CD4-positive, alpha-beta T cell treated with Interferon gamma for 1 hour (primary cell): Measurements from ENCODE around the gene RHEX.

ENCODE experiments used
- DNase-seq: peaks from one replicate; pipeline ENCODE4 v3.0.0-alpha.2; 2020

Gene RHEX

DNA sequence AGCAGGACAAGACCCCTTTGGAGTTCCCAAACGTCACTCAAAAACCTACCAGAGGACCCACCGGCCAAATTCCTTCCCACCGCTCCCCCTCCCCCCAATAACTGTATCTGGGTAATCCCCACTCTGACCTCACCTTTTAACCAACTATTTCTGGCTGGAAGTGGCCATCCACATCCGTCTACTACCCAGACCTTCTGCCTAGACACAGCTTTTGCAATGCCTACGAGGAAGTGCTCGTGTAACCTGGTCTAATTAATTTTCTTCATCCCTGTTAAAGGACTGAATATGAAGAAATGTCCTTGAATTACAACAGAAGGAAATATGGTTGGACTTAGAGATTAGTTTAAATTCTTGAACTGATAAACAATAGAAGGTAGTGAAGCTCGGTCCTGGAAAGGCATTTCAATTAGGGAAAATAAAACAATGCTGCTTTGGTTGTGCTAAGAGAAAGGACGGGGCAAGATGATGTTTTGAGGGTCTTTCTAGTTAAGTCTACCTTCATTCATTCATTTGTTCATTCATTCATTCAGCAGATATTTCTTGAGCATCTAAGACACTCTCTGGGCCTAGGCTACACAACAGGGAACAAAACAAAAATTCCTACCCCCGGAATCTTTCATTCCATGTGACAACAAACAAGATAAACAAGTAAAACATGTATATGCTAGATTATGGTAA lies 45.4 kb downstream of the RHEX start:
- DNase-seq = no peak

DNA sequence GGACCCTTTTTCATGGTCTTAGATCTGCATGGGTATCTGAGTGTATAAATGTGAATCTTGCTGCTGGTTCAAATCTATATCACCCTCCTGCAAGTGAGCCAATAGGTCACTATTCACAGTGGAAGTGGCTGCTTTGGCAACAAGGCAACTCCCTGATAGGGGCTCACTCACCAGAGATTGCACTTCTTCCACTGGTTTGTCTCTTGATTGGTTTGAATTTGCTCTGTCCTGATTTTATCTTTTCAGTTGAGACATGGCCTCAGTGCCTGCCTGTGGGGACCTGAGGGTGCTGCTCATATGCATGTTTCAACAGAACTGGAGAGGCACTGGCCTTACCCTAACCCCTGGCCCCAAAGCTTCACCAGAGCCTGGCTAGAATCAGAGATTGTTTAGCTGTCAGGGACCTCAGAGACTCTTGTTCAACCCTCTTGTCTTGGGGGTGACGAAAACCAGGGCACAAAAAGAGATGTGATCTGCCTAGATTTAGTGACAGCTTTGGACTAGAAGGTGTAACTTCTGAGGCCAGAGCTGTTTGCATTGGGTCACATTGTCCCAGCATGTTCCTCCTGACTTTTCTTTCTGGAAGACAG lies 47.3 kb downstream of the RHEX start:
- no peak for DNase-seq

DNA sequence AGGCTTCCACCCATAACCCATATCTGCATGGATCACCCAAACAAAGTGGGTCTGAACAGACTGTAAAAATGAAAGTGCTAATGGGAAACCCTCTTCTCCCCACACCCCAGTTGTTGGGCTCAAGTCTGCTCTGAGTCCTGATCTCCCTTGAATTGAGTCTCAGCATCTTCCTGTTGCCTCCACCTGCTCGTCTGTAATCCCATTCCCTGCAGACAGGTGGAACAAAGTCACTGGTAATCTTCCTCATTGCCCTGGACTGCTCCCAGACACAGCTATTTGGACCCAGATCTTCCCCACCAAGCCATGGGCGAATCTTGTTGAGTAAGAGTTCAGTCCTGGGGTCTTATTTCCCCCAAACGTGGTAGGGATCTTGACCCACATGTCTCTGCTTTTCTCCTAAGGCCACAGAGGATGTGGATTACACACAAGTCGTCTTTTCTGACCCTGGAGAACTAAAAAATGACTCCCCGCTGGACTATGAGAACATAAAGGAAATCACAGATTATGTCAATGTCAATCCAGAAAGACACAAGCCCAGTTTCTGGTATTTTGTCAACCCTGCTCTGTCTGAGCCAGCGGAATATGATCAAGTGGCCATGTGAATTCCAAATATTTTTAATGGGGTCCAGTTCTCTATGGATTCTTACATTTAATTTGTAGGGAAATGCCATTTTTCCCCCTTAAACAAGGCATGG lies 48.5 kb downstream of the RHEX start:
- DNase-seq = no peak

DNA sequence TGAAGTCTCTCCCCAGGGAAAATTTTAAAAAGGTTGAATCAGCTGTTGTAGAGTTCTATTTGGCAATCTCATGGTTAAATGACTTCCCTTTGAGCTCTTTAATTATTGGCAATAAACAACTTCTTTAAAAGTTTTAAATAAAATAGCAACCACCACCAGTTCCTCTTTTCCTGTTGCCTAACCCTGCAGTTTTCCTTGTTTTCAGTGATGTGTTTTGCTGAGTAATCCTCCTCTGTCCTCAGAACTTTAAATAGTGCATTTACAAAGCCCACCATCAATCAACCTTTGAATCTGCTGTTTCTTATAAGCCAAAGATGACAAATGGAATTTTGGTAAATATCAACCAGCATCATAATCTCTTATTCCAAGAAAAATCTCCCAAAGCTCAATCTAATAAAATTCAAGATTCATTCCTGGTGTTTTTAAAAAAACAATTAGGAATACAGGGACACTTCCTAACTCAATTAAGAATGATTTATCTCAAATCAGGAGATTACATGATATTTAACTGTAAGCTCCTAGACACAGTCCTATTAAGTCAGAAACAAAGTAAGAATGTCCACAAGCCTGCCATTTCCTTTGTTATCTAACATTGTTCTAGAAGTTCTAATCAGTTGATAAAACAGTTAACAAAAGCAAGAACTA lies 49.4 kb downstream of the RHEX start:
- DNase-seq = no peak

DNA sequence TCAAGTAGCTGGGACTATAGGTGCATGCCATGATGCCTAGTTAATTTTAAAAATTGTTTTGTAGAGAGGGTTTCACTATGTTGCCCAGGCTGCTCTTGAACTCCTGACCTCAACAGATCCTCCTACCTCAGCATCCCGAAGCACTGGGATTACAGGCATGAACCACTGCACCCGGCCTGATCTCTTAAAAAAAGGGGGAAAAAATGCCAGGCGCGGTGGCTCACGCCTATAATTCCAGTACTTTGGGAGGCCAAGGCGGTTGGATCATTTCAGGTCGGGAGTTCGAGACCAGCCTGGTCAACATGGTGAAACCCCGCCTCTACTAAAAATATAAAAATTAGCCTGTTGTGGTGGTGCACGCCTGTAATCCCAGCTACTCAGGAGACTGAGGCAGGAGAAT lies 51.0 kb downstream of the RHEX start:
- no peak for DNase-seq

DNA sequence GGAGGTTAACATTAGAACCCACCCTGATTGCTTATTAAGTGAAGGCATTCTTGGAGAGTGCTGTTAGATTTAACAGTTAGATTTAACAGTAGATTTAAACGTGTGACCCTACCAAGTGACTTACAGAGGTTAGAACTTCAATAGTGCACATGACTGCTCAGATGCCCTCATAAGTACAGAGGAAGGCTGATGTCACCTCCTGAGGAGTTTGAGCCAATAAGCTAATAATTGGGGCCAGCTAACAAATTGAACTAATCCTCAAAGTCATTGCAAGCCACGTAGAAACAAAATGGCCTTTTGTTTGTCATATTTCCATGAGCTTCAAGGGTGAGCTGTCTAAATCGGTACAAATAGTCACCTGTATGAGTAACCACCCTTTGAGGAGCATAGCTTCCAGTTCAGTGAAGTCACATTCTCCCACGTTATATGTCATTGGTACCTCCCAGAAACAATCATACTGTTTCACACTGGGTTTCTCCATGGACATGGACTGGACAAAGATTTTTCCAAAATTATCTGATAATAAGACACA lies 52.6 kb downstream of the RHEX start:
- DNase-seq = no peak

DNA sequence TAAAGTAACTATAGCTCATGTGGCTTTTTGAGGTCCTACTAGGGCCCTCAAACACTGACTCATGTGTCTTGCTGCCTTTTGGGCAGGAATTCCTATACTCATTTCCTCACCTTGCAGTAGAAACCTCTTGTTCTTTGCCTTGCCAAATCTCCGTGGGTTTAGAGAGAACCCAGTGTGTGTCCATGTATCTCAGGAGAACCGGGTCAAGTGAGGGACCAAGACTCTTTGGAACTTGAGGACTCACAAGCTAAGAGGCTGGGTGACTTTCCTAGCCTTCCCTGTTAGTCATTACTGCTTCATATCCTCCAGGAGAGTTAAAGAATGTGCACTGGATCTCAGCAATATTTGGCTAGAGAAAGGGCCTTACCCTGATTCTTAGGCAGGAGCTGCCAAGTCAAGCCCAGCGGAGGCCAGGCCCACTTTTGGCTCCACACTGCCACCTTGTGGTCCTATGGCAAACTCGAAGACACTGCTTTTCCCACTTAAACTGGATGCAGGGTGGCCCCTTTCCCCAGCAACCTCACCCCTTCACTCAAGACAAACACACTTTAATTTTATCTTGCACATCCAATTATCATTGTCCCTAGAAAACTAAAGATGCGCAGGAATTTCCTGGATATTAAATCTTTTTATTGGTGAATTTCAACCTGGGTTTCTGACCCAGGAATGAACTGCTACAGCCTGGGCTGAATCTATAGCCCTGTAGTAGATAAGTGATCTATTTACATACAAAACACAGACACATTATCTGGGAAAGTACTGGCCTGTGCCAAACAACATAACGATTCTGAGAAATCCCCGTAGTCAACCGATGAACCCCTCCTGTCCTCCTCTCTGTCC lies 53.6 kb downstream of the RHEX start:
- DNase-seq = peak; percentile 68

DNA sequence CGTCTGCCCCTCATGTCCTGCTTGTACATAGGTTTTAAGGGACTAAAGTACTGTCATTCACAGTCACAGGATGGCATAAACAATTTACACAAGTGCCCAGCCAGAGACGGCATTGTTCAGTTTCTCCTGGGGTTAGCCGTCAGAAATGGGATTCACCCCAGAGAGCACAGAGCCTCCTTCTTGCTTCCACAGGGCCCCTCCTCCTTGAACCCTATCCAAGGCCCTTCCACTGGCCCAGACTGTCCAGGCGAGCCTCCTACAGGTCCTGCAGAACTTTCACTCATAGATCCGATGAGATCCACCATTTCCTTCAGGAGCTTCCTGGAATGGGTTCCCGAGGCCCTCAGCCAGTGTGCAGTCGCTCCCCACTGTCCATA lies 54.2 kb downstream of the RHEX start:
- no peak for DNase-seq

DNA sequence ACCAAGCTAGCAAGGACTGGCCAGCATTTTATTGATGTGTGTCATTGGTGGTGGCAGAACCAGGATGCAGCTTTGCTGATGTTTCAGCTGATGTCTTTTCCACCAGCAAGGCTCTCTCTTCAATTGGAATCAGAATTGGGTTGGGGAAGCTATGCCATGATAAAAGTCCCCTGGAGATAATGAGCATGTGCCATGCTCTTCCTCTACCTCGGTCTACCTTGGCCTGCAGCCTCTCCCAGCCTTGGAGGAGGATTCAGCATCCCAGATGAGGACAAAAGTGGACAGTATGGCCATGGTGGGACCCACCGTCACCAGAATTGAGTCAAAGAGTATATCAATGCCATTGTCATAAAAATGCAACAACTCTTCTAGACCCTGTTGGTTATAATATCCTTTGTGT lies 55.7 kb downstream of the RHEX start:
- no peak for DNase-seq

DNA sequence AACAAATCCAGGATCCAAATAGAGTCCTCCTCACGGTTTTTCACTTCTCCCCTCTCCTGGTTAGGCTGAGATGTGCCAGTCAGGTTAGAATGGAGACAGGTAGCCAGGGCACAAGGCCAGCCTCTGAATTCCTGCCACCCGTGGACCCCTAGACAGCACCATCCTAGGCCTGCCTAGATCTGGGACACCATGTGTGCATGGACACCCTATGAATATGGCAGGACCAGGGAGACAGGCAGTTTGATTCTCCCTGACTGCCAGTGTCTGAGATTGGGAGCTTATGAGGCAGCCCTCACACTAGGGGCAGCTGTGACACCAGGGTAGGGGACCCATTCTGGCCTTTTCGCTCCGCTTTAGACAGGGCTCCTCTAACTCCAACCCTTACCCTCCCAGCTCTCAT lies 56.7 kb downstream of the RHEX start:
- no peak for DNase-seq

DNA sequence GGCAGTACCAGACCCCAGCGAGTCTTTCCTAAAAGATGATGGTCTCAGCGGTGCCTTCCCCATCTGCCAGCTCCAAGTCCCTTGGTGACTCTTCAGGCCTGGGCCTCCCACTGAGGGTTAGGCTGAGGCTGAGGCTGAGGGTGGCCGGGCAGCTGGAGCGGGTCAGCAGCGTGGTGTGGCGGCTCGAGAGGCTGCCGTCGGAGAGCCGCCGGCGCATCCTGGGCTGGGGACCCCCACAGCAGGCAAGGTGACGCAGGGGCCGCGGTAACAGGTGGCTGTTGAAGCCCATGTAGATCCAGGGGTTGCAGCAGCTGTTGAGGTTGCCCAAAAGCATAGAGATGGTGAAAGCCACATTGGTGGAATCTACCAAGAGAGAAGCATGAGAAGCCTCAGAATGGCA lies 57.2 kb downstream of the RHEX start:
- DNase-seq = no peak

DNA sequence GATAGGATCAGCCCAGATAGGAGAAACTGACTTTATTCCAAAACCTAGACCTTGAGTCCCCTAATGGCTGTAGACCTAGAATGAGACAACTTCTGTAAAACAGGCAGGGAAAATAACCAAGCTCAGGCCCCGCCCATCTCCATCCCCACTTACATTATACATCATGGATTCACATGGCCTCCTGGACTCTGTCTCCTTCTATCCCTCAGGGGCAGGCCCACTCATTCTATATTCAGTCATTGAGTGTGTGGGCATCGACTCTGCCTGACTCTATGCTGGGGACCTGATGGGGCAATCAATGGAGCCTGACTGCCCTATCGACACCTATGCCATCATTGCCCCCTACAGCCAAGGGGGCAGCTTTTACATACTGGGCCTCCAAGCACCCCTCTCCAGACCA lies 57.8 kb downstream of the RHEX start:
- DNase-seq = no peak

DNA sequence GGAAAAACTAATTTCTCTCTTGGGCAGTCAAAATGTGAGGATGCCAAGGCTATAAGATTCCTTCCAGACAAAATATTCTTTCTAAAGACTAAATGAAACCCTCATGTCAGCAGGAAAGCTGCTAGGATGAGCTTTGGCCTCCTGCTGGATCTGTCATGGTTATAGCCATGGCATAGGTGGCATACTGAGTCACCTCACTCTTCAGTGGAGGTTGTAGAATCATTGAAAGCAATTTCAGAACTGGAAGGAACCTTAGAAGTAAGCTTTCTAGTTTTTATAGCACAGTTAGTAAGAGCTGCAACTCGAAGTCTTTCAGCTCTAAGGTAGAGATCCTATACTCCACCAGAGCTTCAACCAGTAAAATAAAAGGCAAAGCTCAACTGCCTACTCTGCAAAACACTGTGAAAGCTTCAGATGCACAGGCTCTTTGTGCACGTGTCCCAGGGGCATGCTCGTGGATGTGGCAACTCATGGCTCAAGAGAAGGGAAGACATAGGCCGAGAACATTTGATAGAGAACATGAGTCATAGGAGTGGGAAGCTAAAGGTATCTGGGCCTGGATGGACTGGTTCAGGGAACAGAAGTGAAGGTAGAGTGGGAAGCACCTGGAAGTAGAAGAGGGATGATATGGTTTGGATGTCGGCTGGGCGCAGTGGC lies 58.4 kb downstream of the RHEX start:
- no peak for DNase-seq

DNA sequence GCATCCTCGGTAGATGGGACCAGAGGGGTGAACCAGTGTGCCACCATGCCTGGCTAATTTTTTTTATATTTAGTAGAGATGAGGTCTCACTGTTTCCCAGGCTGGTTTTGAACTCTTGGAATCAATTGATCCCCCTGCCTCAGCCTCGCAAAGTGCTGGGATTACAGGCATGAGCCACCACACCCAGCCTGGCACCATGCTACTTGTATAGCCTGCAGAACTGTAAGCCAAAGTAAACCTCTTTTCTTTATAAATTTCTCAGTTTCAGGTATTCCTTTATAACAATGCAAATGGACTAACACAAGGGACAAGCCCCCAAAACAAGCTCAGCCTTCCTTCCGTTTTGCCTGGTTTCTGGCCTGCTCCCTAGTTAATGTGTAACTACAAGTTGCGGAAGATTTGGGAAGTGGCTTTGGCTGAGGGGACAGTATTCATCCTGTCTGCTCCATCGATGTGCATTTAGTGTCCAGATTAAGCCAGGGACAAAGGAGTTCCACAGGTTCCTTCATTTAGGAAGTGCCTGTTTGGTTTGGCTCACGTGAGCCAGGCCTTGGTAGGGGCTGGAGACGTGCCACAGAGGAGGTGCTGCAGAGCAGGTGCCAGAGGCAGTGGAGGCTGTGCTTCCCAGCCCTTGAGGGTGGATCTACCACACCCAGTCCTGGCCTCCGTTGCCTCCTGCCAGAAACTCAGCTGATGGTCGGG lies 59.8 kb downstream of the RHEX start:
- DNase-seq = no peak

DNA sequence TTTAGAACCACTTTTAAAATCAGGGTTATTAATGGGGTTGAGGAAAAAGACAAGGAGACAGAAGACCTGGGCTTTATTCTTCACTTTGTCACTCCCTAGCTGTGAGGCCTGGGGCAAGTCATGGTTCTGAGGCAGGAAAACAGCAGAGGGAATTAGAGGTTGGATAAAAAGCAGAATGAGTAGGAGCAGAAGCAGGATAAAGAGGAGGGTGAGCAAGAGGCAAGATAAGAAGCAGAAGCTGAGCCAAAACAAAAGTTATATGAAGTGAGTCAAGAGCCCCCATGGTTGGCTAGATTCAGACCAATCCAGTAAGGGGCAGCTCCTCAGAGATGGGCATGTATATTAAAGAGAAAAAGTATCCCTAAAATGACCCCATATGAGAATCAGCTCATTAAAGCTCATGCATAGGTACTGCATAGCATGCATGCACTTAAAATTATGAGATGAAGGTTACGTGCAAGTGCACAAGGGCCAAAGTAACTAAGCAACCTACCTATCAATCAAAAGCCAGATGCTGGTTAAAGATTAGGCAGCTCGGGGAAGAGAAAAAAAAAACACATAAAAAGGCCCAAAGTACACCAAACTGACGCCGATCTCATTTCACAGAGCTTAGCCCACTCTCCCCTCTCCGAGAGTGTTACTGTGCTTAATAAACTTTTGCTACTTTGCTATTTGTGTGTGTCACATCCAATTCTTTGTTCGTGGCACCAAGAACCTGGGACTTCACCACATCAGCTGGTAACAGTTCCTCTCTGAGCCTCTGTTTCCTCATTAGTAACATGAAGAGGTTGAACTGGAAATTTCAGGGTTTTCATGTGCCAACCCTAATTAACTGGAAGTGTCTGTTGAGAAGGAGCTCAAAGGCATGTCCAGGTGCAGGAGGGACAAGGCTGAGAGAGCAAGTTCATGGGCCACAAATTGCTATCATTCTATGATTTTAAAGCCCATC lies 62.0 kb downstream of the RHEX start:
- no peak for DNase-seq

DNA sequence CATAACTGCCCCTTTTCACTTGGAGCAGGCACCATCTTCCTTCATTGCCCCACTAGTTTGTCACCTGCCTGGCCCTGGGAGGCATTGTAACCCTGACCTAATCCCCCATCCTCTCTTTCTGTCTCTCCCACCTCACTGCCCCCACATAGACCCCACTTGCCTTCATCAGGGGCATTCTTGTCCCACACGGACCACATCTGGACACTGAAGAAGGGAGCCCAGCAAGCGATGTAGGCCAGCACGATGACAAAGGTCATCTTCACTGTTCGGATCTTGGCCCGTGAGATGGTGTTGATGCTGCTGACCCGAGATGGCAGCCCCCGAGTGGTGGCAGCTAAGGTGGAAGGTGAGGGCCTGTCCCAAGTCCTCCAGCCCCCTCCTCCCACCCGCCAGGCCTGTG lies 62.8 kb downstream of the RHEX start:
- no peak for DNase-seq

DNA sequence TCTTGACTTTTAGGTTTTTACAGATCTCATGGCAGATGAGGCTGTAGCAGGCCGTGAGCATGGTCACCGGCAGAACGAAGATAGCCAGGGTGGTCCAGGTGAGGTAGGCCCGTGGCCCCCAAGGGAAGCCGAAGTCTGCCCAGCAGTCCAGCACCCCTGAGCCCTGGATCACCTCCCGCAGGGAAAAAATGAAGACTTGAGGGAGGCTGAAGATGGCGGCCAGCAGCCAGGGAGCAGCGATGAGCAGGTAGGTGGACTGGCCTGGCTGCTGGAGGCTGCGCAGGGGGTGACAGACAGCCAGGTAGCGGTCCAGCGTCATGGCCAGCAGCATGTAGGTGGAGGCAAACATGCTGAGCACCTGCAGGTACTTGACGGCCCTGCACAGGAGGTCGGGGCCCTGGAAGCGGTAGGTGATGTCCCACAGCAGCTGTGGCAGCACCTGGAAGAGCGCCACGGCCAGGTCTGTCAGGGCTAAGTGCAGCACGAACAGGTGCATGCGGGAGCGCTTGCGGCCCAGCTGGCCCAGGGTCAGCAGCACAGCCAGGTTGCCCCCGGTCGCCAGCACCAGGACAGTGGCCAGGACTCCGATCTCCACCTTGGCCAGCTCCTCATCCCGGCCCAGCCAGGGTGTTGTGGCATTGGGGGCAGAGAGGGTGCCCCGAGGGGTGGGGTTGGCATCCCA lies 63.4 kb downstream of the RHEX start:
- no peak for DNase-seq

DNA sequence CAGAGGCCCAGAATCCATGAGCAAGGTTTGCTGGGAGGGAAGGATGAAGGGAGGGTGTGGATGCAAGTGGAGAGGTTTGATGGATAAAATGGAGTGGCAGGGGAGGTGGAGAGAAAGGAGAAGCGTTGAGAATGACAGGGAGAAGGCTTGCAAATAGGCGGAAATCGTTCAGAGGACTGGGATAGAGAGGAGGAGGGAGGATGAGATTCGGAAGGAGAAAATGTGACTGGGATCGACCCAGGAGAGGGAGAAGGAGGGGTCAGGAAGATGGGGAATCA lies 63.8 kb downstream of the RHEX start:
- no peak for DNase-seq

DNA sequence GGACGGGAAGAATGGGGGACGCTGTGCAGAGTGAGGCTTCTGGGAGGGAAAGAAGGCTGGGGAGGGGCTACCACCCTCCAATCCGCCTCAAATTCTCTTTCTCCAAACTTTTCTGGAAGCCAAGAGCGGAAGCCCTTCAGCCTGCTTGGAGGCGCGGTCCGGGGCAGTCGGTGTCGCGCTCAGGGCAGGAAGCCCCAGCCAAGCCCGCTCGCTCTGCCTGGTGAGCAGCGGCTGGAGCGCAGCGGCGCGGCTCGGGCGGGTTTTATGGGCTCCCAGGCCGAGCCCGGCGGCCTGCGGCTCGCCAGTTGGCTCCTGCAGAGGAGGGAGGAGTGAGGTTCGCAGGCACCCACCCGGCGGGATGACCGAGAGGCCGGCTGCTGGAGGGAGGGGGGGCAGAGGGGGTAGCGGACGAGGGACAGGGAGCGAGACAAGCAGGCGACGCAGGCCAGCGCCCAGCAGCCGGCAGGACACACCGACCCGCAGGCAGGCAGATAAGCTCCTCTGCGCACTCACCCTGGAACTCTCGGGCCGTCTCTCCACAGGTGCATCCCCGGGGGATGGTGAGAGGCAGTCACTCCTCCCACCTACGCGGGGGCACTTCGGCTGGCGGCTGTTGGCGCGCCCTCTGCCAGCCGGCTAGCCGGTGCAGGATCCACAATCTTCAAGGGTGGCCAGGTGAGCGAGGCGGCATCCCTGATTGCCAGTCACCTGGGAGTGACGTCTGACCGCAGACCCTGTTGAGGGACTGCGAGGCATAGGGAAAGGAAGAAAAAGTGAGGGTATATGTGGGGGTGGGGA lies 64.4 kb downstream of the RHEX start, which contains the start of gene AVPR1B:
AVPR1B (minus strand) TSS at position 238 of the 798 bp plus-strand sequence. CDS start 498 bp downstream, outside the sequence.
- peak; percentile 16 for DNase-seq
